SU-DHL-6 (cell line): ENCODE results near the gene IQGAP3.

Experiments used
- H2AFZ ChIP-seq: fragments of 200-600 bp; sonication (generic); 2 replicates; pipeline ENCODE4 v1.6.1; 2014; ENCODE audit warnings: low read depth, mild to moderate bottlenecking, moderate library complexity, mixed read lengths, antibody characterized with exemption, low read length; ENCODE audit not compliant: severe bottlenecking
- H3F3A ChIP-seq: fragments of 200-600 bp; shearing (Covaris generic); 2 replicates; pipeline ENCODE4 v1.6.0; 2016; ENCODE audit warnings: antibody characterized with exemption, mild to moderate bottlenecking; ENCODE audit not compliant: insufficient read depth
- H3K27ac ChIP-seq: fragments of 200-600 bp; sonication (generic); 2 replicates; pipeline ENCODE4 v1.5.1; 2016; ENCODE audit warnings: low read depth, mild to moderate bottlenecking, low read length, moderate library complexity, mixed read lengths
- H3K27me3 ChIP-seq: fragments of 200-600 bp; sonication (generic), shearing (Covaris generic); 2 replicates; pipeline ENCODE4 v1.6.0; 2014; ENCODE audit warnings: mild to moderate bottlenecking, low read length
- H3K36me3 ChIP-seq: fragments of 200-600 bp; sonication (generic); 2 replicates; pipeline ENCODE4 v1.6.1; 2014; ENCODE audit warnings: mild to moderate bottlenecking, low read length, mixed read lengths
- H3K4me2 ChIP-seq: fragments of 300-600, 200-600 bp; shearing (Covaris generic), sonication (generic); 2 replicates; pipeline ENCODE4 v1.6.0; 2014; ENCODE audit warnings: low read length, low read depth, mild to moderate bottlenecking; ENCODE audit not compliant: poor library complexity, severe bottlenecking
- H3K4me3 ChIP-seq: fragments of 200-600 bp; sonication (generic); 2 replicates; pipeline ENCODE4 v1.5.1; 2014; ENCODE audit warnings: antibody characterized with exemption, low read length, mild to moderate bottlenecking, mixed read lengths; ENCODE audit not compliant: insufficient read depth, poor library complexity, severe bottlenecking
- H3K79me2 ChIP-seq: fragments of 200-600 bp; sonication (generic); 2 replicates; pipeline ENCODE4 v1.6.1; 2014; ENCODE audit warnings: mild to moderate bottlenecking, low read length, moderate library complexity; ENCODE audit not compliant: insufficient read depth
- H3K9ac ChIP-seq: fragments of 200-600 bp; sonication (generic); 2 replicates; pipeline ENCODE4 v1.7.0; 2014; ENCODE audit warnings: mild to moderate bottlenecking, low read length
- H3K9me2 ChIP-seq: fragments of 200-600 bp; sonication (generic); replicated peaks from 2 replicates; pipeline ENCODE4 v1.6.1; 2014; ENCODE audit warnings: low read length; ENCODE audit not compliant: insufficient read depth
- H3K9me3 ChIP-seq: fragments of 200-600 bp; sonication (generic); 2 replicates; pipeline ENCODE4 v1.6.1; 2014; ENCODE audit warnings: low read length, mixed read lengths; ENCODE audit not compliant: insufficient read depth
- H4K20me1 ChIP-seq: fragments of 200-600 bp; sonication (generic); 2 replicates; pipeline ENCODE4 v1.6.1; 2014; ENCODE audit warnings: low read depth, mild to moderate bottlenecking, antibody characterized with exemption, low read length, moderate library complexity, mixed read lengths
- CTCF ChIP-seq: fragments of 200-600 bp; sonication (generic); IDR thresholded peaks from one replicate; pipeline ENCODE4 v1.5.1; 2017; ENCODE audit warnings: antibody characterized with exemption, mild to moderate bottlenecking, low read length, moderate library complexity; ENCODE audit not compliant: insufficient read depth, poor library complexity, severe bottlenecking
- EZH2phosphoT487 ChIP-seq: fragments of 200-600 bp; sonication (generic), shearing (Covaris generic); conservative IDR thresholded peaks from 2 replicates; pipeline ENCODE4 v1.6.1; 2018; ENCODE audit warnings: mild to moderate bottlenecking, antibody characterized with exemption, low read length, moderate library complexity, mixed read lengths

Gene IQGAP3

GRCh38 chr1:156530006-156530405 lies 42.4 kb downstream of the IQGAP3 start:
- Histone ChIP-seq H3K36me3 (no peaks in the 10 kb centered on the region), H3K27me3 (no peaks in the 10 kb centered on the region), H3K9me2 (no peaks in the 10 kb centered on the region), H3F3A (peaks cover 3% of the 10 kb centered on the region; the same call in 1 of the 2 replicates), H4K20me1 (no peaks in the 10 kb centered on the region), H3K4me2 (no peak overlapping the region), H3K27ac (no peak overlapping the region), H3K9ac (no peak overlapping the region), H3K79me2 (no peaks in the 10 kb centered on the region), H2AFZ (no peak overlapping the region), H3K9me3 (no peaks in the 10 kb centered on the region), H3K4me3 (no peak overlapping the region)
- TF ChIP-seq CTCF (no peak), EZH2phosphoT487 (no peak)

DNA sequence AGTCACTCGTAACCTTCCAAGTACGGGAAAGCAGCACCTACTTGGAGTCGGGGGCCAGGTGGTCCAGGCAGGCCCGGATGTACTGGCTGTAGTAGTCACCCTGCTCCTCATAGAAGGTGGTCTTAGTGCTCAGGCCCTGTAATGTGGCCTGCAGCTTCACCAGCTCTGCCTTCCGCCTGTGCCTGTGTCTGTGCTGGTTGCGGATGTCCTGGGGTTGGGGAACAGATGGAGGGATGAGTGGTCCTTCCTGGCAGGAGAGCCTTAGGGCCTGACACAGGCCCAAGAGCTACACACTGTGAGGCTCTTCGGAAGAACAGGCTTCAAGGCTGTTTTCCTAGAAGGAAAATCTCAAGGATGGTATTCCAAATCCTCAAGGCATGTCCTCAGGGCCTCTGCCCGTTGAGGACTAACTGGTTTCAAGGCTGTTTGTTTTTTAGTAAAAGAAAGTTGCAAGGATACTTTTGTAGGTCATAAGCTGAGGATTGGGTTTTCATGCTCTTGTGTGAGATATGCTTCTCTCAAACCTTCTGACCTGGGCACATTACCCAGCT lies 43.4 kb downstream of the IQGAP3 start:
- no peaks in the 10 kb centered on the region for H3K9me2 ChIP-seq
- no peaks in the 10 kb centered on the region for H3K27me3 ChIP-seq
- no peak overlapping the region for H3K9ac ChIP-seq
- peaks cover 10% of the 10 kb centered on the region for H3F3A ChIP-seq
- no peak overlapping the region for H3K4me2 ChIP-seq
- no peaks in the 10 kb centered on the region for H3K79me2 ChIP-seq
- no peak overlapping the region for H3K27ac ChIP-seq
- H2AFZ ChIP-seq: no peak overlapping the region
- H3K9me3 ChIP-seq: no peaks in the 10 kb centered on the region
- TF ChIP-seq EZH2phosphoT487 (no peak), CTCF (no peak)
- H3K4me3 ChIP-seq: no peak overlapping the region
- no peaks in the 10 kb centered on the region for H4K20me1 ChIP-seq
- no peaks in the 10 kb centered on the region for H3K36me3 ChIP-seq

- H2AFZ ChIP-seq: no peak overlapping the region
- no peaks in the 10 kb centered on the region for H3K9me2 ChIP-seq
- H3K79me2 ChIP-seq: no peaks in the 10 kb centered on the region
- H3K4me3 ChIP-seq: no peak overlapping the region
- H3K4me2 ChIP-seq: no peak overlapping the region
- no peaks in the 10 kb centered on the region for H3K36me3 ChIP-seq
- no peaks in the 10 kb centered on the region for H3K27me3 ChIP-seq
- no peaks in the 10 kb centered on the region for H4K20me1 ChIP-seq
- no peak overlapping the region for H3K27ac ChIP-seq
- no peak overlapping the region for H3K9ac ChIP-seq
- H3K9me3 ChIP-seq: no peaks in the 10 kb centered on the region
- H3F3A ChIP-seq: peaks cover 12% of the 10 kb centered on the region
- TF ChIP-seq EZH2phosphoT487 (no peak), CTCF (no peak)
Measured at GRCh38 chr1:156528231-156528630, 44.1 kb downstream of the IQGAP3 start.
